Breast epithelium (tissue), 4 donors: ENCODE measurements around the gene ZNF354B. TPM values are rescaled to one million over a fixed set of nuclear protein-coding genes. Genes with fewer than 3 reads are reported as not detected.

Experiments
- DNase-seq, 2 donors: peaks; one replicate each; pipeline ENCODE4 v3.0.0-alpha.2; 2019; ENCODE audit warnings: low spot score in 2 of 2
- H3K27ac ChIP-seq, 2 donors: fragments of 200-600 bp; sonication (generic) in 1 of 2; one replicate each; pipeline ENCODE4 v1.5.1; 2016 to 2019; ENCODE audit warnings: mild to moderate bottlenecking in 1 of 2
- H3K27me3 ChIP-seq, 2 donors: fragments of 200-600 bp; sonication (generic) in 1 of 2; one replicate each; pipeline versions ENCODE4 v1.5.1 to v1.6.0; 2017 to 2019; ENCODE audit warnings: control low read depth in 1 of 2, mild to moderate bottlenecking in 1 of 2
- H3K36me3 ChIP-seq: fragments of 200-600 bp; one replicate; pipeline ENCODE4 v1.5.1; 2019
- H3K4me1 ChIP-seq, 2 donors: fragments of 200-600 bp; sonication (generic); one replicate each; pipeline ENCODE4 v1.5.1; 2016 to 2019; ENCODE audit warnings: control low read depth in 1 of 2
- H3K4me3 ChIP-seq, 3 donors: fragments of 200-600 bp; sonication (generic); 1 replicate in 2 of 3; 2 replicates in 1 of 3; pipeline ENCODE4 v1.5.1; 2016 to 2019; ENCODE audit warnings: mild to moderate bottlenecking in 3 of 3, moderate library complexity in 2 of 3
- H3K9me3 ChIP-seq, 2 donors: fragments of 200-600 bp; sonication (generic) in 1 of 2; one replicate each; pipeline ENCODE4 v1.5.1; 2016 to 2019; ENCODE audit warnings: control low read depth in 1 of 2
- POLR2A ChIP-seq: fragments of 450-650 bp; IDR thresholded peaks from one replicate; pipeline ENCODE4 v1.6.1; 2016; ENCODE audit warnings: antibody characterized with exemption, mild to moderate bottlenecking, moderate library complexity
- POLR2AphosphoS5 ChIP-seq, 3 donors: sonication (generic); formaldehyde crosslinking; IDR thresholded peaks; one replicate each; pipeline ENCODE4 v1.6.1; 2017; ENCODE audit warnings: antibody characterized with exemption in 3 of 3
- intact Hi-C: fragments of 100-400 bp; cut with DNase I; formaldehyde crosslinking; loops from one replicate; pipeline ENCODE4 v1.15.1; 2023; ENCODE audit warnings: low total_unique reads
- total RNA-seq, 3 donors: library from RNA; depleted of rRNA; stranded (reverse); fragments of >200 nt; gene quantifications; one replicate each; pipeline ENCODE4 v1.1.0, GENCODE V29; 2016
- TF ChIP-seq, protein P1 (sequence below), 3 donors: fragments of 450-650 bp; IDR thresholded peaks; one replicate each; pipeline ENCODE4 v1.5.1; 2016 to 2017; ENCODE audit warnings: antibody characterized with exemption in 3 of 3, mild to moderate bottlenecking in 3 of 3, moderate library complexity in 3 of 3

The ZNF354B gene
- total RNA-seq = 10 to 100 TPM; 15.7 to 40.7 (median 29.8) TPM

- DNase-seq = peak; percentile 82 to 84
- TF ChIP-seq POLR2AphosphoS5 (IDR thresholded peaks at IDR 0.05) (peak; percentile 81 to 86 (median 82)), POLR2A (no peak)
- TF ChIP-seq, protein P1, sequence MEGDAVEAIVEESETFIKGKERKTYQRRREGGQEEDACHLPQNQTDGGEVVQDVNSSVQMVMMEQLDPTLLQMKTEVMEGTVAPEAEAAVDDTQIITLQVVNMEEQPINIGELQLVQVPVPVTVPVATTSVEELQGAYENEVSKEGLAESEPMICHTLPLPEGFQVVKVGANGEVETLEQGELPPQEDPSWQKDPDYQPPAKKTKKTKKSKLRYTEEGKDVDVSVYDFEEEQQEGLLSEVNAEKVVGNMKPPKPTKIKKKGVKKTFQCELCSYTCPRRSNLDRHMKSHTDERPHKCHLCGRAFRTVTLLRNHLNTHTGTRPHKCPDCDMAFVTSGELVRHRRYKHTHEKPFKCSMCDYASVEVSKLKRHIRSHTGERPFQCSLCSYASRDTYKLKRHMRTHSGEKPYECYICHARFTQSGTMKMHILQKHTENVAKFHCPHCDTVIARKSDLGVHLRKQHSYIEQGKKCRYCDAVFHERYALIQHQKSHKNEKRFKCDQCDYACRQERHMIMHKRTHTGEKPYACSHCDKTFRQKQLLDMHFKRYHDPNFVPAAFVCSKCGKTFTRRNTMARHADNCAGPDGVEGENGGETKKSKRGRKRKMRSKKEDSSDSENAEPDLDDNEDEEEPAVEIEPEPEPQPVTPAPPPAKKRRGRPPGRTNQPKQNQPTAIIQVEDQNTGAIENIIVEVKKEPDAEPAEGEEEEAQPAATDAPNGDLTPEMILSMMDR (IDR thresholded peaks at IDR 0.05) = peak in 2 of 3 donors; percentile 6 to 11
- Histone ChIP-seq H3K9me3 (no peaks in the 10 kb centered on the region), H3K4me1 (peaks cover 0 to 3% of the 10 kb centered on the region in 2 donors), H3K27me3 (no peaks in the 10 kb centered on the region), H3K4me3 (peak within 1 kb of the TSS; percentile 63 to 95 (median 83)), H3K36me3 (no peaks in the 10 kb centered on the region), H3K27ac (peak within 1 kb of the TSS; percentile 87 to 95)
- intact Hi-C loops = no loop called here
Measured at GRCh38 chr5:178859625-178860521, at the start of gene ZNF354B. Gene ZNF354B, plus strand, starts transcription at chr5:178859953. Its CDS starts 1,095 bp downstream, at chr5:178861048.

- Histone ChIP-seq H3K27ac (no peak overlapping the region), H3K9me3 (no peaks in the 10 kb centered on the region), H3K4me1 (no peaks in the 10 kb centered on the region), H3K4me3 (no peak overlapping the region), H3K27me3 (no peaks in the 10 kb centered on the region), H3K36me3 (no peaks in the 10 kb centered on the region)
- intact Hi-C loops = no loop called here
- DNase-seq = no peak
- TF ChIP-seq, protein P1 (IDR thresholded peaks at IDR 0.05) = no peak
- no peak for TF ChIP-seq POLR2AphosphoS5 (IDR thresholded peaks at IDR 0.05)
- TF ChIP-seq POLR2A = no peak
Measured at GRCh38 chr5:178817506-178817905, 42.2 kb upstream of the ZNF354B start.

- DNase-seq = no peak
- Histone ChIP-seq H3K36me3 (no peaks in the 10 kb centered on the region), H3K4me3 (no peak overlapping the region), H3K4me1 (no peaks in the 10 kb centered on the region), H3K27me3 (no peaks in the 10 kb centered on the region), H3K27ac (no peak overlapping the region), H3K9me3 (no peaks in the 10 kb centered on the region)
- TF ChIP-seq POLR2AphosphoS5 (IDR thresholded peaks at IDR 0.05) (no peak), POLR2A (no peak)
- TF ChIP-seq, protein P1 (IDR thresholded peaks at IDR 0.05) = no peak
- intact Hi-C loops = no loop called here
Measured at GRCh38 chr5:178818094-178818493, 41.7 kb upstream of the ZNF354B start.

DNA sequence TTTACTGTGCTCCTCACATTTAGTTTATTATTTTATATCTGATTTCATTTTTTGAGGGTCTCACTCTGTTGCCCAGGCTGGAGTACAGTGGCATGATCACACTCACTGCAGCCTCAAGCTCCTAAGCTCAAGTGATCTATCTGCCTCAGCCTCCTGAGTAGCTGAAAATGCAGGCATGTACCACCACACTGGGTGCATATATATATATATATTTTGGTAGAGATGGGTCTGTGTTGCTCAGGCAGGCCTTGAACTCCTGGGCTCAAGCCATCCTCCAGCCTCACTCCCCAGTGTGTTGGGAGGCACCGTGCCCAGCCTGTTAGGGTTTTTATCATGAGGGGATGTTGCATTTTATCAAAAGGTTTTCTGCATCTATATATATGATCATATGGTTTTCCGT lies 39.8 kb upstream of the ZNF354B start:
- Histone ChIP-seq H3K4me1 (no peaks in the 10 kb centered on the region), H3K27ac (no peak overlapping the region), H3K9me3 (no peaks in the 10 kb centered on the region), H3K36me3 (no peaks in the 10 kb centered on the region), H3K27me3 (no peaks in the 10 kb centered on the region), H3K4me3 (no peak overlapping the region)
- intact Hi-C loops = no loop called here
- DNase-seq = no peak
- TF ChIP-seq, protein P1 (IDR thresholded peaks at IDR 0.05) = no peak
- TF ChIP-seq POLR2A (no peak), POLR2AphosphoS5 (IDR thresholded peaks at IDR 0.05) (no peak)

DNA sequence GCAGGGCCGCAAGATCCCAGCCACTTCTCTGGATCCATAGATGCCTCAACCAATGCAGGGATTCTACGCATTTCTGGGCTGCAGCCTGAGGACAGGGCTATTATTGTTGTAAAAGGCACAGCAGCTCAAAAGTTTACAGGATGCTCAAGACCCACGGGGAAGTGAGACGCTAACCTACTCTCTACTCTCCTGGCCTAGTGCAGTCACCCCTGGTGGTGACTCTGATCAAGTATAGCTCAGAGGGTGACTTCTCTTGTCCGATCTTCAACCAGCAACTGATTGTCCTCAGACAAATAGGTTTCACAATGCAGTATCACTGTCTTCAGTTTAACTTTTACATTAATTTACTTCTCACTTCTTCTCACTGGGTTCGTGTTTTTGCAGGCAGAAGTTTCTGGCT lies 34.3 kb upstream of the ZNF354B start:
- no peaks in the 10 kb centered on the region for H3K36me3 ChIP-seq
- TF ChIP-seq POLR2AphosphoS5 (IDR thresholded peaks at IDR 0.05) (no peak), POLR2A (no peak)
- TF ChIP-seq, protein P1 (IDR thresholded peaks at IDR 0.05) = no peak
- H3K4me3 ChIP-seq = no peak overlapping the region
- H3K27me3 ChIP-seq = no peaks in the 10 kb centered on the region
- H3K9me3 ChIP-seq = no peaks in the 10 kb centered on the region
- H3K27ac ChIP-seq = no peak overlapping the region
- no peaks in the 10 kb centered on the region for H3K4me1 ChIP-seq
- DNase-seq = no peak
- intact Hi-C loops = no loop called here
